Activated T-cell treated with anti-CD3 and anti-CD28 coated beads, Interleukin-2, amount 50 U/mL, for 72 hours (primary cell): Measurements from ENCODE around the gene EMSY. TPM values are rescaled to one million over a fixed set of nuclear protein-coding genes. Genes with fewer than 3 reads are reported as not detected.
"Not testable (repeated sequence)": the region's sequence is repeated elsewhere in the genome, so short reads cannot be mapped to it uniquely, and the experiment has no call there.

Source experiments
- ATAC-seq, 2 donors: fragments of 150-1000 bp; cut with Tn5 transposase; replicated peaks in 1 of 2; 2 replicates each; pipeline ENCODE4 v1.10.0; 2021; ENCODE audit warnings: moderate library complexity in 2 of 2, mild to moderate bottlenecking in 1 of 2
- DNase-seq, 2 donors: peaks; one replicate each; pipeline ENCODE4 v3.0.0; 2021 to 2022; ENCODE audit warnings: mixed read lengths in 1 of 2
- H3K27ac Mint-ChIP-seq: one replicate; pipeline ENCODE4 v1.8.0; 2022; ENCODE audit warnings: mild to moderate bottlenecking, moderate library complexity, mixed read lengths
- H3K27me3 Mint-ChIP-seq: one replicate; pipeline ENCODE4 v1.8.0; 2022; ENCODE audit warnings: low read depth, mixed read lengths
- H3K36me3 Mint-ChIP-seq, 2 donors: one replicate each; pipeline ENCODE4 v1.8.0; 2022; ENCODE audit warnings: mixed read lengths in 2 of 2, mild to moderate bottlenecking in 1 of 2; ENCODE audit not compliant: insufficient read depth in 2 of 2
- H3K4me1 Mint-ChIP-seq: one replicate; pipeline ENCODE4 v1.8.0; 2022; ENCODE audit warnings: low read depth, mixed read lengths
- H3K4me3 Mint-ChIP-seq, 2 donors: one replicate each; pipeline ENCODE4 v1.8.0; 2022; ENCODE audit warnings: mild to moderate bottlenecking in 2 of 2, mixed read lengths in 2 of 2, moderate library complexity in 2 of 2
- H3K9me3 Mint-ChIP-seq, 2 donors: one replicate each; pipeline ENCODE4 v1.8.0; 2022; ENCODE audit warnings: mixed read lengths in 2 of 2
- total RNA-seq, 2 donors: library from RNA; stranded (reverse); gene quantifications; one replicate each; pipeline ENCODE4 v1.2.3, GENCODE V29; 2022

Gene EMSY
- total RNA-seq, 2 donors from 2014 or later: 24.6 to 27.8 TPM

DNA sequence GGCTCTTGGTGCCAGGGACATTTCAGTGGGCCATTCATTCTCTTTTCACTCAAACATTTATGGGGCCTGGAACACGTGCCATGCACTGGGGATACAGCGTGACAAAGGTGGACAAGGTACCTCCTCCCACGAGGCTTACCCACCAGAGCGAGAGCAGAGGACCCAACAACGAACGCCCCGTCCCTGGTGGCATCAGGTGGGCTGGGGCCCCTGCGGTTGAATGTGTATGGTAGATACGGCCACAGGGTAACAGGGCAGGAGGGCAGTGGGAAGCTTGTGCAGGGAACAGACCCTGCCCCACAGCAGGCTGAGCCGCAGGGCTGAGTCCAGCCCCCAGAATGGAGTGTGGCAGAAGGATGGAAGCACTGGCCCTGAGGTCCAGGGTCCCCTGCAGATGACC lies 144.7 kb downstream of the EMSY start:
- Mint-ChIP-seq H3K27ac (no peak overlapping the region), H3K4me3 (peak overlapping the region in 1 of 2 donors; percentile 33), H3K36me3 (peaks cover 0 to 1% of the 10 kb centered on the region in 2 donors), H3K9me3 (no peaks in the 10 kb centered on the region), H3K27me3 (no peaks in the 10 kb centered on the region), H3K4me1 (peaks cover 58% of the 10 kb centered on the region)
- DNase-seq (no peak), ATAC-seq (no peak)

GRCh38 chr11:76589964-76590950 lies 145.4 kb downstream of the EMSY start:
- H3K4me3 Mint-ChIP-seq: peak overlapping the region in 1 of 2 donors; percentile 9
- DNase-seq (no peak), ATAC-seq (no peak)
- no peaks in the 10 kb centered on the region for H3K27me3 Mint-ChIP-seq
- H3K36me3 Mint-ChIP-seq: peaks cover 0 to 1% of the 10 kb centered on the region in 2 donors
- H3K27ac Mint-ChIP-seq: no peak overlapping the region
- H3K4me1 Mint-ChIP-seq: peaks cover 58% of the 10 kb centered on the region
- no peaks in the 10 kb centered on the region for H3K9me3 Mint-ChIP-seq

DNA sequence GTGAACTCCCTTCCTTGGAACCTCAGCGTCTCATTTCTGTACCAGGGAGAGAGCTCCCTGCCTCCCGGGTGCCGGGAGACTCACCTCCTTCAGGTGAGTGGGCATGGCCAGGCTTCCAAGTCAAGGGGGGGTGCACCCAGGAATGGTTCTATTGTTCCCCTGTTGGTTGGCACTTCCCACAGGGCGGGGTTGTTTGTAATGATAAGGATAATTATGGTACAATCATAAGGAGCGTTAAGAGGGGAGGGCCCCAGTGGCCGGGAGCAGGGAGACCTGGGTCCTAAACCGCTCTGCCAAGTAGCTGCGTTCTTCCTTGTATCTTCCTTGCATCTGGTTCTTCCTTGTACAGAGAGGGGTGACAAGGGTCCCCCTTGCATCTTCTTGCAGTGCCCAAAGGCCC lies 146.6 kb downstream of the EMSY start:
- H3K27me3 Mint-ChIP-seq: no peaks in the 10 kb centered on the region
- peaks cover 0 to 1% of the 10 kb centered on the region in 2 donors for H3K36me3 Mint-ChIP-seq
- no peak overlapping the region for H3K4me3 Mint-ChIP-seq
- H3K4me1 Mint-ChIP-seq: peaks cover 58% of the 10 kb centered on the region
- DNase-seq (no peak), ATAC-seq (no peak)
- no peak overlapping the region for H3K27ac Mint-ChIP-seq
- no peaks in the 10 kb centered on the region for H3K9me3 Mint-ChIP-seq

GRCh38 chr11:76592025-76592914 lies 147.5 kb downstream of the EMSY start:
- Mint-ChIP-seq H3K27me3 (no peaks in the 10 kb centered on the region), H3K36me3 (peaks cover 0 to 1% of the 10 kb centered on the region in 2 donors), H3K27ac (no peak overlapping the region), H3K4me1 (peaks cover 58% of the 10 kb centered on the region), H3K4me3 (no peak overlapping the region), H3K9me3 (no peaks in the 10 kb centered on the region)
- ATAC-seq (peak; percentile 18 to 26), DNase-seq (peak in 1 of 2 donors; percentile 14)

GRCh38 chr11:76592961-76593360 lies 148.1 kb downstream of the EMSY start:
- Mint-ChIP-seq H3K27ac (no peak overlapping the region), H3K27me3 (no peaks in the 10 kb centered on the region), H3K4me3 (peak overlapping the region in 1 of 2 donors; percentile 25), H3K36me3 (peaks cover 0 to 1% of the 10 kb centered on the region in 2 donors), H3K9me3 (no peaks in the 10 kb centered on the region), H3K4me1 (peaks cover 58% of the 10 kb centered on the region)
- DNase-seq (no peak), ATAC-seq (no peak)

DNA sequence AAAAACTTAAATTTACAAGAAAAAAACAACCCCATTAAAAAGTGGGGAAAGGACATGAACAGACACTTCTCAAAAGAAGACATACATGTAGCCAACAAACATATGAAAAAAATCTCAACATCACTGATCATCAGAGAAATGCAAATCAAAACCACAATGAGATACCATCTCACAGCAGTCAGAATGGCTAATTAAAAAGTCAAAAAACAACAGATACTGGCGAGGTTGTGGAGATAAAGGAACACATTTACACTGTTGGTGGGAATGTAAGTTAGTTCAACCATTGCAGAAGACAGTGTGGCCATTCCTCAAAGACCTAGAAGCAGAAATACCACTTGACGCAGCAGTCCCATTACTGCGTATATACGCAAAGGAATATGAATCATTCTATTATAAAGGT lies 150.3 kb downstream of the EMSY start:
- H3K9me3 Mint-ChIP-seq, ATAC-seq, H3K27ac Mint-ChIP-seq, H3K27me3 Mint-ChIP-seq, DNase-seq, H3K36me3 Mint-ChIP-seq, H3K4me3 Mint-ChIP-seq: not testable (repeated sequence)
- H3K4me1 Mint-ChIP-seq: peaks cover 38% of the 10 kb centered on the region

DNA sequence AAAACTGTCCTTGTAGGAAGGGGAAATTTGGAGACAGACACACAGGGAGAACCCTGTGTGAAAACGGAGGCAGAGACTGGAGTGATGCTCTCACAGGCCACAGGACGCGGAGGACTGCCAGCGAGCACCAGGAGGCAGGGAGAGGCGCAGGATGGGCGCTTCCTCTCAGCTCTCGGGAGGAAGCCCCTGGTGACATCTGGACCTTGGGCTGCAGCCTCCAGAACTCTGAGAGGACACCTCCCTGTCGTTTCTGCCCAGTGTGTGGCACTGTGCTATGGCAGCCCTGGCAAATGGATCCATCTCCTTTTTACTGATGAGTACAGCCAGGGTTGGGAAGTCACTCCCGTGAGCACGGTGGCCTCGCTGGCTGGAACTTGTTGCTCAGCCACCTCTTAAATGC lies 151.8 kb downstream of the EMSY start:
- H3K9me3 Mint-ChIP-seq: no peaks in the 10 kb centered on the region
- no peak overlapping the region for H3K27ac Mint-ChIP-seq
- no peak for ATAC-seq
- H3K27me3 Mint-ChIP-seq: no peaks in the 10 kb centered on the region
- no peak for DNase-seq
- no peak overlapping the region for H3K4me3 Mint-ChIP-seq
- peaks cover 24% of the 10 kb centered on the region for H3K4me1 Mint-ChIP-seq
- peaks cover 0 to 1% of the 10 kb centered on the region in 2 donors for H3K36me3 Mint-ChIP-seq

DNA sequence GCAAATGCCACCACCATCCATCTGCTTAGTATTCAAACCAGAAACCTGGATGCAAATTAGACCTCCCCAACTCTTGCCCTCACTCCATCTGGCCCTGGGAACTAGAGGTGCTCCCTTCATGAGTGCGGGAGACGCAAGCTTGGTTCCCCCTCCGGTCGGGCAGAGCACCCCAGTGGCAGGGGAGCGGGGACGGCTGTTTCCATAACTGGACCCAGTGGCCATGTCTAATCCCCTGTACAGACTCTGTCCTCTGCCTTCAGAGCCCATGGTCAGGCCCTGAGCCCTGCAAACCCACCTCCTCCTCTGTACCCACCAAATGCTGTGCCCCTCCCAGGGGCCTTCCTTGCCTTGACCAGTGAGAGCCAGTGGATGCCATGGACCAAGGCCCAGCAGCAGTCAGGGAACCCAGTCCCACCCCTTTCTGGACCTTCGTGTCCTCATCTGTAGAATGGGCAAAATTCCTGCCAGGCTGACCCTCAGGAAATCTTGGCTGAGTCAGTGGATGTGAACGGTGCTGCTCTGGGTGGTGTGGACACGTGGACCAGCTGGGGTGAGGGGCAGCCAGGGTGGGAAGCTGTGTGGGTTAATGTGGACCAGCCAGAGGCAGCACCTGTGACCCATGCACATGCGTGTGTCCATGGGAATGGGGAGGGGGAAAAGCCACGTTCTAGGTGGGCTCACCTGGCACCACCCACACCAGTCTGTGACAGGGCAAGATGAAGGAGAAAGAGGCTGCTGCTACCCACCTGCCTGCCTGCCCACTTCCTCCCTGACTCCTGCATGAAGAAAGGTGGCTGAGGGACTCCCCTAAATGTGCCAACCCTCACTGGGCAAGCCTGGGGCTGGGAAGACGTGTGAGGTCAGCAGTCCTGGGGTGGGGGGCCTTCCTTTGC lies 153.0 kb downstream of the EMSY start:
- peaks cover 0 to 1% of the 10 kb centered on the region in 2 donors for H3K36me3 Mint-ChIP-seq
- no peaks in the 10 kb centered on the region for H3K27me3 Mint-ChIP-seq
- no peak overlapping the region for H3K27ac Mint-ChIP-seq
- no peak overlapping the region for H3K4me3 Mint-ChIP-seq
- peak; percentile 35 to 37 for ATAC-seq
- H3K9me3 Mint-ChIP-seq: no peaks in the 10 kb centered on the region
- peaks cover 15% of the 10 kb centered on the region for H3K4me1 Mint-ChIP-seq
- no peak for DNase-seq

GRCh38 chr11:76598426-76598839 lies 153.6 kb downstream of the EMSY start:
- Mint-ChIP-seq H3K27me3 (no peaks in the 10 kb centered on the region), H3K9me3 (no peaks in the 10 kb centered on the region), H3K4me3 (no peak overlapping the region), H3K4me1 (peaks cover 9% of the 10 kb centered on the region), H3K36me3 (peaks cover 0 to under 1% of the 10 kb centered on the region in 2 donors), H3K27ac (no peak overlapping the region)
- peak; percentile 73 to 74 for ATAC-seq
- DNase-seq: peak in 1 of 2 donors; percentile 39

DNA sequence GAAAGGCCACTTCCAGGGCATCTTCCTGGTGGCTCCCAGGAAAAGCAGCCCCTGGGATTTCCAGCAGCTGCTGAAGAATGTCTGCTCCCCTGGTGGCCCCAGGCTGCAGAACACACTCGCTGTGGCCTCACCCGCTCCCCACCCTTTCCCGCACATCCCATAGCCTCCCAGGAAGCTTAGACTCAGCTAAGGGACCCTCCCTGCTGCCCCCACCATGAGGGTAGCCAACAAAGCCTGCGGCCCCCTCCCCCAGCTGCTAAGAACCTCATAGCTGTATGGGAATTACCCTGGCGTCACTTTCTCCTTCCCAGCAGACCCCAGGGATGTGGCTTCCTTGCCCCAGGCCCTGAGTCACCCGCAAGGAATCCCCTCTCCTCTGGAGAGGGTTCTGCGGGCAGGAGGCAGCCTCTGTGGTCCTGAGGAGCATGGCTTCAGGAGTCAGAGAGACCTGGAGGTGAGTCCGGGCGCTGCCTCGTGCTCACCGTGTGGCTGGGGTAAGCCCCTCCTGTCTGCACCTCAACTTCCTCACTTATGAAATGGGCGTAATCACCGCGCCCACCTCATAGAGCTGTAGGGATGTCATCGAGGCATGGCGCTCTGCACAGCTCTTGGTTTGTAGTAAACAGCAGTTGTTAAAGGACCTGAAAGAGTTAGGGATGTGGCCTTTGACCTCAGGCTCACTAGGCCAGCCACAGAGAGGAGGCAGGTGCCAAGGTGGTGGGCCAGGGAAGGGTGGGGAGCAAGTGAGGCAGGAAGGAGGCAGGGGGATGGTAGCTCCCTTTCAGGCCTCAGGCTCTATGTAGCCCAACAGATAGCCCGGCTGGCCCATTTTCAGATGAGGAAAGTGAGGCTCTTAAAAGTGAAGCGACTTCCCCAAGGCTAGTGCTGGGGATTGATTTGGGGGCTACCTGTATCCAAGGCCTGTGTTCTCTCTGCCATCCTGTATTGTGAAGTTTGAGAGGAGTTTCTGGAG lies 154.5 kb downstream of the EMSY start:
- no peaks in the 10 kb centered on the region for H3K9me3 Mint-ChIP-seq
- no peak overlapping the region for H3K4me3 Mint-ChIP-seq
- H3K27ac Mint-ChIP-seq: no peak overlapping the region
- H3K36me3 Mint-ChIP-seq: no peaks in the 10 kb centered on the region
- no peak for ATAC-seq
- H3K27me3 Mint-ChIP-seq: peaks cover 3% of the 10 kb centered on the region
- peaks cover 5% of the 10 kb centered on the region for H3K4me1 Mint-ChIP-seq
- no peak for DNase-seq

GRCh38 chr11:76600124-76600655 lies 155.4 kb downstream of the EMSY start:
- ATAC-seq: no peak
- peaks cover 7% of the 10 kb centered on the region for H3K27me3 Mint-ChIP-seq

More at GRCh38 chr11:76600124-76600655, 155.4 kb downstream of the EMSY start:
- Mint-ChIP-seq H3K4me3 (no peak overlapping the region), H3K9me3 (no peaks in the 10 kb centered on the region), H3K4me1 (peaks cover 5% of the 10 kb centered on the region), H3K36me3 (no peaks in the 10 kb centered on the region), H3K27ac (no peak overlapping the region)
- no peak for DNase-seq
